CD8-positive, alpha-beta memory T cell (primary cell): ENCODE measurements around the gene EXTL1. TPM values are rescaled to one million over a fixed set of nuclear protein-coding genes. Genes with fewer than 3 reads are reported as not detected.
A peak's percentile ranks its signal among the peaks of the same experiment; 100 is the strongest.

Source experiments
- CTCF ChIA-PET: fragments of 350-600 bp; sonication (Branson Sonifier 250); formaldehyde crosslinking; loops from one replicate; lab custom pipeline; 2021; ENCODE audit warnings: antibody characterized with exemption; lab: Charles Lee
- POLR2A ChIA-PET: fragments of 350-600 bp; sonication (Branson Sonifier 250); formaldehyde crosslinking; loops from one replicate; lab custom pipeline; 2021; ENCODE audit warnings: antibody characterized with exemption; lab: Charles Lee
- DNase-seq, 5 donors: peaks; one replicate each; pipeline versions ENCODE4 v3.0.0 to v3.0.0-alpha.2; 2020 to 2022; ENCODE audit warnings: mixed read lengths in 1 of 5
- H3K27ac ChIP-seq: one replicate; pipeline ENCODE4 v1.7.0; 2013; ENCODE audit warnings: low read depth, mild to moderate bottlenecking, low read length, moderate library complexity
- H3K27me3 ChIP-seq: 2 replicates; pipeline ENCODE4 v1.7.0; 2013; ENCODE audit warnings: low read length, mild to moderate bottlenecking; ENCODE audit not compliant: insufficient read depth, poor library complexity, severe bottlenecking
- H3K36me3 ChIP-seq: 2 replicates; pipeline ENCODE4 v1.7.0; 2013; ENCODE audit warnings: mild to moderate bottlenecking, low read length, moderate library complexity; ENCODE audit not compliant: insufficient read depth
- H3K4me1 ChIP-seq: 2 replicates; pipeline ENCODE4 v1.7.0; 2013; ENCODE audit warnings: mild to moderate bottlenecking, low read length, moderate library complexity; ENCODE audit not compliant: insufficient read depth
- H3K4me3 ChIP-seq: 2 replicates; pipeline ENCODE4 v1.7.0; 2013; ENCODE audit warnings: mild to moderate bottlenecking, low read length
- H3K9me3 ChIP-seq: 2 replicates; pipeline ENCODE4 v1.7.0; 2013; ENCODE audit warnings: mild to moderate bottlenecking, low read length
- H3K27ac Mint-ChIP-seq, 8 donors: one replicate each; pipeline ENCODE4 v1.8.0; 2020 to 2021; ENCODE audit warnings: mixed read lengths in 8 of 8, mild to moderate bottlenecking in 6 of 8, inconsistent platforms in 3 of 8, moderate library complexity in 3 of 8
- H3K27me3 Mint-ChIP-seq, 2 donors: one replicate each; pipeline ENCODE4 v1.8.0; 2020 to 2021; ENCODE audit warnings: mixed read lengths in 2 of 2, mild to moderate bottlenecking in 1 of 2, moderate library complexity in 1 of 2
- H3K36me3 Mint-ChIP-seq, 3 donors: one replicate each; pipeline ENCODE4 v1.8.0; 2020 to 2021; ENCODE audit warnings: mixed read lengths in 3 of 3, inconsistent platforms in 1 of 3, mild to moderate bottlenecking in 1 of 3
- H3K4me1 Mint-ChIP-seq, 3 donors: one replicate each; pipeline ENCODE4 v1.8.0; 2020 to 2021; ENCODE audit warnings: mixed read lengths in 3 of 3, inconsistent platforms in 1 of 3, mild to moderate bottlenecking in 1 of 3
- H3K4me3 Mint-ChIP-seq, 7 donors: one replicate each; pipeline ENCODE4 v1.8.0; 2020 to 2021; ENCODE audit warnings: mixed read lengths in 7 of 7, mild to moderate bottlenecking in 6 of 7, moderate library complexity in 4 of 7, inconsistent platforms in 2 of 7
- H3K9me3 Mint-ChIP-seq, 5 donors: one replicate each; pipeline ENCODE4 v1.8.0; 2020 to 2022; ENCODE audit warnings: mixed read lengths in 5 of 5, mild to moderate bottlenecking in 3 of 5, moderate library complexity in 2 of 5, inconsistent platforms in 1 of 5
- polyA plus RNA-seq: library from polyadenylated mRNA; unstranded; fragments of 300-500 nt; fragmentation: Illumina TruSeq; gene quantifications from one replicate; pipeline ENCODE4 v1.2.3, GENCODE V29; 2021
- total RNA-seq, 2 experiments: library from RNA; stranded (reverse); gene quantifications; one replicate each; pipeline ENCODE4 v1.2.3, GENCODE V29; 2021

Gene EXTL1
- total and polyA plus RNA-seq, 3 experiments from 2014 or later = not detected

DNA sequence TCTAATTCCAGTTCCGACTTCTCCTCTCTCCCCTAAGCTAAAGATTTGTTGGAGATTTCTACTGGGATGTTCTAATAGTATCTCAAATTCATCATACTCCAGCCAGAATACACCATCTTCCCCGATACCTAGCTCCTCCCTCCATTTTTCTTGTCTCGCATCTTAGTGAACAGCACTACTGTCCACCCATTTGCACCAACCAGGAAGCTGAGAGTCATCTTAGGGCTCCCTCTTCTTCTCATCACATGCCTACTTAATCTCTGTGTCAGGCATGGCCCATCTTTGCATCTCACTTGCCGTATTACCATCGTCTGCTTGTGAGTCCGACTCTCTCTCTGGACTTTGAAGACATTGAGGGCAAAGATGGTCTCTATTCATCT lies 49.4 kb downstream of the EXTL1 start:
- Histone ChIP-seq H3K4me3 (no peak overlapping the region), H3K4me1 (no peaks in the 10 kb centered on the region), H3K9me3 (no peaks in the 10 kb centered on the region), H3K27ac (no peak overlapping the region), H3K27me3 (peaks cover 6% of the 10 kb centered on the region), H3K36me3 (no peaks in the 10 kb centered on the region)
- Mint-ChIP-seq H3K4me1 (peaks cover 0 to 6% (median 1%) of the 10 kb centered on the region in 3 donors), H3K36me3 (no peaks in the 10 kb centered on the region), H3K27me3 (peaks cover 21 to 59% of the 10 kb centered on the region in 2 donors), H3K9me3 (no peaks in the 10 kb centered on the region), H3K4me3 (no peak overlapping the region), H3K27ac (no peak overlapping the region)
- CTCF ChIA-PET = interaction anchor here (1.0 to 1.2 kb wide), 2 partner anchors 35 to 86 kb away, joined by 3 read pairs; no protein-coding TSS in a partner anchor
- POLR2A ChIA-PET = no interaction called here
- DNase-seq = no peak

DNA sequence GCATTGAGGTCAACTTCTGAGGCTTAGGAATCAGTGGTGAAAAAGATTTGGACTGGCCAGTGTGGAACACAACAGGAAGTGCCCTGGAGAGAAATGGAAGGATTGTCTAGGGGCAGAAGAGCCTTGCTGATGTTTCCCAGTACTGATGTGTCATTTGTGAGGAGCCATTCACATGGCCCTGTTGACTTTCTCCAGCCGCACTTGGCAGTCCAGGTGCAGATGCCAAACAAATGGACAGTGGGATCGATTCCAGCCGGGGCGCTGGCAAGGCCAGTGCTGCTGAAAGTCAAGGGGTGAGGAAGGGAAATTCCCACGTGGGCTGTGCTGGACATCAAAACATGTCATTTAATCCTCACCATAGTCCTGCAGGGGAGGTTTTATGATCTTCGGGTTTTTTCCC lies 50.7 kb downstream of the EXTL1 start:
- H3K4me1 Mint-ChIP-seq = peaks cover 0 to 6% (median 1%) of the 10 kb centered on the region in 3 donors
- peaks cover 0 to 6% (median 1%) of the 10 kb centered on the region in 3 donors for H3K36me3 Mint-ChIP-seq
- Histone ChIP-seq H3K36me3 (no peaks in the 10 kb centered on the region), H3K27ac (no peak overlapping the region), H3K4me1 (no peaks in the 10 kb centered on the region), H3K4me3 (no peak overlapping the region), H3K27me3 (peaks cover 6% of the 10 kb centered on the region), H3K9me3 (no peaks in the 10 kb centered on the region)
- no peak overlapping the region for H3K4me3 Mint-ChIP-seq
- ChIA-PET POLR2A (no interaction called here), CTCF (no interaction called here)
- peaks cover 23 to 61% of the 10 kb centered on the region in 2 donors for H3K27me3 Mint-ChIP-seq
- no peak for DNase-seq
- no peak overlapping the region for H3K27ac Mint-ChIP-seq
- no peaks in the 10 kb centered on the region for H3K9me3 Mint-ChIP-seq

DNA sequence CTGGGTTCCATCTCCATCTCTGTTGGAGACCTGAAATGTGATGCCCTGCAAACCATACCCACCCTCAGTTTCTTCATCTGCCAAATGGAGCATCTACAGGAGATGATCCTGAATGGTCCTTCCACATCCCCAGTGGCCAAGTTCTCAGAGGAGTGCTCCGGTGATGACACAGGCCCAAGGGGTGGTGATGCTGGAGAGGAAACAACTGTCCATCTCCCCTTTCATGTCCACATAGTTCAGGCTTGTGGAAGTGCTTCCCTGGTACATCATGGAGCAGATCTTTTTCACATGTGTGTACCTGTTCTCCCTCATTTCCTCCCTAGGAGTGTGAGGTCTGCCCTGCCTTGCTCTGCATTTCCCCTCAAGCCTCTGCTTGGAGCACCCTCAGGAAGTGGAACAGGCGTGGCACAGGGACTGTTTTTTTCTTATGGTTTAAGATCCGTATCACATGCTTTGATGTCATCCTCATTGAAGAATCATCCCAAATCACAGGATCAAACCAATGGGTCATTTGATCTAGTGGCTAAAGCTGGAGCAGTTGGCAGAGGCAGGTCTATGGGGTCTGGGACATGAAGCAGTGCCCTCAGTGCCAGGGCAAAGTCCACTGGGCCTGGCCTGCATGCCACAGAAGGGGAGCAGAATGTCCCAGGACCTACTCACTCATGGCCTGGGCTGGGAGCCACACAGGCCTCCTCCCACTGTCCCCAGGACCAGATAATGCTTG lies 54.0 kb downstream of the EXTL1 start:
- CTCF ChIA-PET = no interaction called here
- Mint-ChIP-seq H3K9me3 (no peaks in the 10 kb centered on the region), H3K27ac (no peak overlapping the region), H3K27me3 (peaks cover 20 to 60% of the 10 kb centered on the region in 2 donors), H3K36me3 (peaks cover 0 to 7% (median 1%) of the 10 kb centered on the region in 3 donors), H3K4me3 (no peak overlapping the region), H3K4me1 (peaks cover 0 to 6% (median 1%) of the 10 kb centered on the region in 3 donors)
- DNase-seq = no peak
- POLR2A ChIA-PET = no interaction called here
- Histone ChIP-seq H3K4me3 (no peak overlapping the region), H3K36me3 (no peaks in the 10 kb centered on the region), H3K27ac (no peak overlapping the region), H3K4me1 (no peaks in the 10 kb centered on the region), H3K27me3 (peaks cover 6% of the 10 kb centered on the region), H3K9me3 (no peaks in the 10 kb centered on the region)

DNA sequence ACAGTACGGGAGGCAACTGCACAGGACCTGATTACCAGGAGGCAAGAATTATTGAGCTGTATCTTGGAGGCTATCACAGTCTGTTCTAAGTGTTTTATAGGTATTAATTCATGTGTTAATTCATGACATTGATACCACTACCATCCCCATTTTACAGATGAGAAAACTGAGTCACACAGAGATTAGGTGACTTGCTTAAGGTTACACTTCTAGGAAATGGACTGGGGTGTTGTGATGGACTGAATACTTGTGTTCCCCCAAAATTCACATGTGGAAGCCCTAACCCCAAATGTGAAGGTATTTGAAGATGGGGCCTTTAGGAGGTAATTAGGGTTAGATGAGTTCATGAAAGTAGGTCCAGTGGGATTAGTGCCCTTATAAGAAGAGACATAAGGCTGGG lies 55.9 kb downstream of the EXTL1 start:
- CTCF ChIA-PET = no interaction called here
- no peak for DNase-seq

DNA sequence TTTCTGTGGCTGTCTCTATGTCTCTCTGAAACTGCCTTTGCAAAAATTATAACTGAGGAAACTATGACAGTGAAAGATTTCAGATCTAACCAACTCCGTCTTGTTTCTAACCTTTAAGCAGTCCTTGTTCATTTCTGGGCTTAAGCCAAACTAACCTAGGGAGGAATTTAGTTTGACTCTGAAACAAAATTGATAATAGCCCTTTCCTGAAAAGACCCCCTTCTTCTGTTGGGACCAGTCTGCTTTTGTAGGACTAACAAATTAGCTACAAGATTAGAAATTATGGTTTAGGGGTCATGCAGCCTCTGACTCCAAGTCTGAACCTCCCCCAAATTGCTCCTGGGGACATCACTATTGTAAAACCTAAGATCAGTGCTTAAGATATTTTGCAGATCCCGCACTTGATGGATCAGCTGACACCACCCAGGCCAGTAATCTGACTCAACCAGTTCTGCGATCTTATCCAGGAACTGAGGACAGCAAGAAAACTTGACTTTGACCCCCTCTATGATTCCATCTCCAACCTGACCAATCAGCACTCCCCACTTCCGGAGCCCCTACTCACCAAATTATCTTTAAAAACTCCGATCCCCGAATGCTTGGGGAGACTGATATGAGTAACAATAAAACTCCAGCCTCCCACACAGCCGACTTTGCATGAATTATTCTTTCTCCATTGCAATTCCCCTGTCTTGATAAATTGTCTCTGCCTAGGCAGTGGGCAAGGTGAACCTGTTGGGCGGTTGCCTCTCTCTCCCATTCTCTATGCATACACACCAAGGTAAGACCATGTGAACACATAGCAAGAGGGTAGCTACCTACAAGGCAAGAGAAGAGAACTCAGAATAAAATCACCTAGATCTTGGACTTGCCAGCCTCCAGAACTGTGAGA lies 57.0 kb downstream of the EXTL1 start:
- no peak overlapping the region for H3K27ac Mint-ChIP-seq
- CTCF ChIA-PET = no interaction called here
- H3K4me3 Mint-ChIP-seq = no peak overlapping the region
- POLR2A ChIA-PET = no interaction called here
- peaks cover 16 to 45% of the 10 kb centered on the region in 2 donors for H3K27me3 Mint-ChIP-seq
- H3K4me1 Mint-ChIP-seq = peaks cover 0 to 6% (median 1%) of the 10 kb centered on the region in 3 donors
- no peaks in the 10 kb centered on the region for H3K9me3 Mint-ChIP-seq
- H3K36me3 ChIP-seq = no peaks in the 10 kb centered on the region
- H3K4me3 ChIP-seq = no peak overlapping the region
- DNase-seq = no peak
- peaks cover 6% of the 10 kb centered on the region for H3K27me3 ChIP-seq
- peak overlapping the region; percentile 56 for H3K27ac ChIP-seq
- H3K4me1 ChIP-seq = no peaks in the 10 kb centered on the region
- H3K36me3 Mint-ChIP-seq = peaks cover 0 to 7% (median 1%) of the 10 kb centered on the region in 3 donors
- H3K9me3 ChIP-seq = no peaks in the 10 kb centered on the region

More for the DNA sequence above, 55.9 kb downstream of the EXTL1 start:
- Mint-ChIP-seq H3K36me3 (peaks cover 0 to 7% (median 1%) of the 10 kb centered on the region in 3 donors), H3K4me3 (no peak overlapping the region), H3K27ac (no peak overlapping the region), H3K4me1 (peaks cover 0 to 6% (median 1%) of the 10 kb centered on the region in 3 donors), H3K9me3 (no peaks in the 10 kb centered on the region), H3K27me3 (peaks cover 14 to 47% of the 10 kb centered on the region in 2 donors)
- Histone ChIP-seq H3K27me3 (peaks cover 6% of the 10 kb centered on the region), H3K9me3 (no peaks in the 10 kb centered on the region), H3K4me1 (no peaks in the 10 kb centered on the region), H3K4me3 (no peak overlapping the region), H3K36me3 (no peaks in the 10 kb centered on the region), H3K27ac (peak overlapping the region; percentile 24)
- POLR2A ChIA-PET = no interaction called here

DNA sequence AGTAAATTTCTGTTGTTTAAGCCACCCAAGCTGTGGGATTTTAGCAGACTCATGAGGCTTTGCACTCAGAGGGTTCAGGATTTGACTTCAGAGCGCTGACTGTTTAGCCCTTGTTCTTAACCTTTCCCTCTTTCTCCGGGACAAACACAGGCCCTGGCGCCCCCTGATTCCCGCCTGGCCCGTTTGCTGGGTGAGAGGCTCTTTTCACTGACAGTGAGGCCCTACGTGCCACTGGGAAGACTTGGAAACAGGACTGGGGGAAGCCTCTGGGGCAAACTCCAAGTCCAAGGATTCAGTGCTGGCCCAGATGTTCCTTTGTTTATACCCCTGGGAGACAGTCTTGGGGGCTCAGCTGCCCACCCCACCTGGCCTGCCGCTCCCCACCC lies 57.6 kb downstream of the EXTL1 start:
- H3K4me1 ChIP-seq = no peaks in the 10 kb centered on the region
- Mint-ChIP-seq H3K27ac (no peak overlapping the region), H3K9me3 (no peaks in the 10 kb centered on the region), H3K36me3 (peaks cover 0 to 7% (median 1%) of the 10 kb centered on the region in 3 donors), H3K27me3 (peaks cover 16 to 48% of the 10 kb centered on the region in 2 donors), H3K4me3 (no peak overlapping the region), H3K4me1 (peaks cover 0 to 6% (median 1%) of the 10 kb centered on the region in 3 donors)
- ChIA-PET POLR2A (no interaction called here), CTCF (no interaction called here)
- no peaks in the 10 kb centered on the region for H3K9me3 ChIP-seq
- DNase-seq = no peak
- H3K4me3 ChIP-seq = no peak overlapping the region
- no peaks in the 10 kb centered on the region for H3K36me3 ChIP-seq
- peaks cover 6% of the 10 kb centered on the region for H3K27me3 ChIP-seq
- H3K27ac ChIP-seq = peak overlapping the region; percentile 56

DNA sequence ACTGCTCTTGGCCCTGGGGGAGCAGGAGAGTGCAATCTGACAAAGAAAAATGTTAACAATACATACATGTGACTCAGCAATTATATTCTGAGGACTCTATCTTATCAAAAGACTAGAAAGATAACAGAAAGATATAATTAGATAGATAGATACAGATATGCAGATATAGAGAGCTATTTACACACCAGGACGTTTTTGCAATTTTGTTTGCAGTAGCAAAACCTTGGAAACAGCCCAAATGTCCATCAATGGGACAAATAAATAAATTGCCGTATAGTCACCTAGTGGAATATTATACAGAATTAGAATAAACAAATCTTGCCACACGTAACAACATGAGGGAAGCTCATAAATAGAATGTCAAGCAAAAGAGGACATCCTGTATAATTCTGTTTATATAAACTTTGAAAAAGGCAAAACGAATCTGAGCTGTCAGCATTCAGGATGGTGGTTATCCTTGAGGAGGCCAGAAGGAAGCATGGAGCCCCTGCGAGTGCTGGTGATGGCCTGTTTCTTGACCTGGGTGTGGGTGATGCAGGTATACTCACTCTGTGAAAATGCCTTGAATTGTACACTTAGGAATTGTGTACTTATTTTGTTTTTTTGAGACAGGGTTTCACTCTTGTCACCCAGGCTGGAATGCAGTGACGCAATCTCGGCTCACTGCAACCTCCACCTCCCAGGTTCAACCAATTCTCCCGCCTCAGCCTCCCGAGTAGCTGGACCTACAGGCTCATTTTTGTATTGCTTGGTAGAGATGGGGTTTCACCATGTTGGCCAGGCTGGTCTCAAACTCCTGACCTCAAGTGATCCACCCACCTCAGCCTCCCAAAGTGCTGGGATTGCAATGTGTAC lies 58.6 kb downstream of the EXTL1 start:
- no peak overlapping the region for H3K27ac Mint-ChIP-seq
- H3K4me3 ChIP-seq = no peak overlapping the region
- CTCF ChIA-PET = interaction anchor here (0.7 kb wide), 1 partner anchor 337 kb away, joined by 3 read pairs; no protein-coding TSS in a partner anchor
- H3K36me3 ChIP-seq = no peaks in the 10 kb centered on the region
- H3K9me3 ChIP-seq = no peaks in the 10 kb centered on the region
- H3K4me1 ChIP-seq = no peaks in the 10 kb centered on the region
- POLR2A ChIA-PET = no interaction called here
- H3K27ac ChIP-seq = no peak overlapping the region
- peaks cover 16 to 50% of the 10 kb centered on the region in 2 donors for H3K27me3 Mint-ChIP-seq
- no peak for DNase-seq
- no peak overlapping the region for H3K4me3 Mint-ChIP-seq
- peaks cover 0 to 7% (median 1%) of the 10 kb centered on the region in 3 donors for H3K36me3 Mint-ChIP-seq
- peaks cover 0 to 6% (median 1%) of the 10 kb centered on the region in 3 donors for H3K4me1 Mint-ChIP-seq
- H3K9me3 Mint-ChIP-seq = no peaks in the 10 kb centered on the region
- H3K27me3 ChIP-seq = peaks cover 6% of the 10 kb centered on the region
